NT2/D1 (cell line): Measurements from ENCODE around the gene SIRPG.

Source experiments
- SUZ12 ChIP-seq: IDR thresholded peaks from 2 replicates; pipeline ENCODE4 v1.6.1; 2011; ENCODE audit not compliant: insufficient read length, insufficient read depth; ENCODE audit errors: extremely low read depth
- YY1 ChIP-seq: IDR thresholded peaks from 2 replicates; pipeline ENCODE4 v1.6.1; 2011; ENCODE audit not compliant: insufficient read length, insufficient read depth
- ZNF274 ChIP-seq: IDR thresholded peaks from 2 replicates; pipeline ENCODE4 v1.6.1; 2011; ENCODE audit warnings: mild to moderate bottlenecking, low read depth, low read length

DNA sequence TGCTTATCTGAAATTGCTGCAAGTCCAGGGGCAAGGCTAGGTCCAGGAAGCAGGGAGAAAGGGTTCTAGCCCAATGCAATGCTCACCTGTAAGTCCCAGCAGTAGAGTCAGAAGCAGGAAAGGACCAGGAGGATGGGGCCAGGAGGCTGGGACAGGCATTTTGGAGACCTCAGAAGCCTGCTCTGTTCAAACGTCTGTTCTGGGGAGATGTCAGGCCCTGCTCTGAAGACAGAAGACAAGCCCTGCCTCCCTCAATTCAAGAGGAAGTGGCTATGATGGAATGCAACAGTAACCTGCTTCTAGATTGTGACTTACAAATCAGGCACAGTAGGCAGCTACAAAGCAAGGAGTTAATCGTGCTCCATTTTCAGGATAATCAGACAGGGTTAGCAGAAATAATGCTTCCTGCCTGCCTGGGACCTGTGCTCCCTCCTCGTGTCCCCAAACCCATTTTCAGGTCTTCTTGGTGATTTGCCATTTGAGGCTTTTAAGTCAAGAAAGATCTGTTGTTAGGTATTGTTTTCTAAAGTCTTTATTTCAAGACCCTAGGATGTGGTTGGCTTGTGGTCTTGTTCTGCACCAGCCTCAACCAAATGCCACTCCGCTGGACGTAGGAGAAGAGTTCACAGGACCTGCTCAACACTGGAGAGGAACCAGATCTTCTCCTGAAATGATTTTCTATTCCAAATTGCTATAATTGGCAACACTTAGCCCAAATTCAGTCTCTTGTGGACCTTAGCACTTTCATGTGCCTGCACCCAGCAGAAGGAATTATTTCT is at the start of gene SIRPG:
- TF ChIP-seq YY1 (no peak), ZNF274 (no peak), SUZ12 (no peak)
